ENCODE measurements around the gene LTBP1. TPM values are rescaled to one million over a fixed set of nuclear protein-coding genes. Genes with fewer than 3 reads are reported as not detected.
"Not testable (repeated sequence)": the region's sequence is repeated elsewhere in the genome, so short reads cannot be mapped to it uniquely, and the experiment has no call there.

The LTBP1 gene
- total and polyA plus RNA-seq, 2 experiments from 2014 or later, result 15.7 to 49.8 TPM

- TF ChIP-seq, protein P1, sequence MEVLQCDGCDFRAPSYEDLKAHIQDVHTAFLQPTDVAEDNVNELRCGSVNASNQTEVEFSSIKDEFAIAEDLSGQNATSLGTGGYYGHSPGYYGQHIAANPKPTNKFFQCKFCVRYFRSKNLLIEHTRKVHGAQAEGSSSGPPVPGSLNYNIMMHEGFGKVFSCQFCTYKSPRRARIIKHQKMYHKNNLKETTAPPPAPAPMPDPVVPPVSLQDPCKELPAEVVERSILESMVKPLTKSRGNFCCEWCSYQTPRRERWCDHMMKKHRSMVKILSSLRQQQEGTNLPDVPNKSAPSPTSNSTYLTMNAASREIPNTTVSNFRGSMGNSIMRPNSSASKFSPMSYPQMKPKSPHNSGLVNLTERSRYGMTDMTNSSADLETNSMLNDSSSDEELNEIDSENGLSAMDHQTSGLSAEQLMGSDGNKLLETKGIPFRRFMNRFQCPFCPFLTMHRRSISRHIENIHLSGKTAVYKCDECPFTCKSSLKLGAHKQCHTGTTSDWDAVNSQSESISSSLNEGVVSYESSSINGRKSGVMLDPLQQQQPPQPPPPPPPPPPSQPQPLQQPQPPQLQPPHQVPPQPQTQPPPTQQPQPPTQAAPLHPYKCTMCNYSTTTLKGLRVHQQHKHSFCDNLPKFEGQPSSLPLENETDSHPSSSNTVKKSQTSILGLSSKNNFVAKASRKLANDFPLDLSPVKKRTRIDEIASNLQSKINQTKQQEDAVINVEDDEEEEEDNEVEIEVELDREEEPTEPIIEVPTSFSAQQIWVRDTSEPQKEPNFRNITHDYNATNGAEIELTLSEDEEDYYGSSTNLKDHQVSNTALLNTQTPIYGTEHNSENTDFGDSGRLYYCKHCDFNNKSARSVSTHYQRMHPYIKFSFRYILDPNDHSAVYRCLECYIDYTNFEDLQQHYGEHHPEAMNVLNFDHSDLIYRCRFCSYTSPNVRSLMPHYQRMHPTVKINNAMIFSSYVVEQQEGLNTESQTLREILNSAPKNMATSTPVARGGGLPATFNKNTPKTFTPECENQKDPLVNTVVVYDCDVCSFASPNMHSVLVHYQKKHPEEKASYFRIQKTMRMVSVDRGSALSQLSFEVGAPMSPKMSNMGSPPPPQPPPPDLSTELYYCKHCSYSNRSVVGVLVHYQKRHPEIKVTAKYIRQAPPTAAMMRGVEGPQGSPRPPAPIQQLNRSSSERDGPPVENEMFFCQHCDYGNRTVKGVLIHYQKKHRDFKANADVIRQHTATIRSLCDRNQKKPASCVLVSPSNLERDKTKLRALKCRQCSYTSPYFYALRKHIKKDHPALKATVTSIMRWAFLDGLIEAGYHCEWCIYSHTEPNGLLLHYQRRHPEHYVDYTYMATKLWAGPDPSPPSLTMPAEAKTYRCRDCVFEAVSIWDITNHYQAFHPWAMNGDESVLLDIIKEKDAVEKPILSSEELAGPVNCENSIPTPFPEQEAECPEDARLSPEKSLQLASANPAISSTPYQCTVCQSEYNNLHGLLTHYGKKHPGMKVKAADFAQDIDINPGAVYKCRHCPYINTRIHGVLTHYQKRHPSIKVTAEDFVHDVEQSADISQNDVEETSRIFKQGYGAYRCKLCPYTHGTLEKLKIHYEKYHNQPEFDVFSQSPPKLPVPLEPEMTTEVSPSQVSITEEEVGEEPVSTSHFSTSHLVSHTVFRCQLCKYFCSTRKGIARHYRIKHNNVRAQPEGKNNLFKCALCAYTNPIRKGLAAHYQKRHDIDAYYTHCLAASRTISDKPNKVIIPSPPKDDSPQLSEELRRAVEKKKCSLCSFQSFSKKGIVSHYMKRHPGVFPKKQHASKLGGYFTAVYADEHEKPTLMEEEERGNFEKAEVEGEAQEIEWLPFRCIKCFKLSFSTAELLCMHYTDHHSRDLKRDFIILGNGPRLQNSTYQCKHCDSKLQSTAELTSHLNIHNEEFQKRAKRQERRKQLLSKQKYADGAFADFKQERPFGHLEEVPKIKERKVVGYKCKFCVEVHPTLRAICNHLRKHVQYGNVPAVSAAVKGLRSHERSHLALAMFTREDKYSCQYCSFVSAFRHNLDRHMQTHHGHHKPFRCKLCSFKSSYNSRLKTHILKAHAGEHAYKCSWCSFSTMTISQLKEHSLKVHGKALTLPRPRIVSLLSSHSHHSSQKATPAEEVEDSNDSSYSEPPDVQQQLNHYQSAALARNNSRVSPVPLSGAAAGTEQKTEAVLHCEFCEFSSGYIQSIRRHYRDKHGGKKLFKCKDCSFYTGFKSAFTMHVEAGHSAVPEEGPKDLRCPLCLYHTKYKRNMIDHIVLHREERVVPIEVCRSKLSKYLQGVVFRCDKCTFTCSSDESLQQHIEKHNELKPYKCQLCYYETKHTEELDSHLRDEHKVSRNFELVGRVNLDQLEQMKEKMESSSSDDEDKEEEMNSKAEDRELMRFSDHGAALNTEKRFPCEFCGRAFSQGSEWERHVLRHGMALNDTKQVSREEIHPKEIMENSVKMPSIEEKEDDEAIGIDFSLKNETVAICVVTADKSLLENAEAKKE (CRISPR knock-in tag; IDR thresholded peaks at IDR 0.05), result no peak
- TF ChIP-seq, protein P2, sequence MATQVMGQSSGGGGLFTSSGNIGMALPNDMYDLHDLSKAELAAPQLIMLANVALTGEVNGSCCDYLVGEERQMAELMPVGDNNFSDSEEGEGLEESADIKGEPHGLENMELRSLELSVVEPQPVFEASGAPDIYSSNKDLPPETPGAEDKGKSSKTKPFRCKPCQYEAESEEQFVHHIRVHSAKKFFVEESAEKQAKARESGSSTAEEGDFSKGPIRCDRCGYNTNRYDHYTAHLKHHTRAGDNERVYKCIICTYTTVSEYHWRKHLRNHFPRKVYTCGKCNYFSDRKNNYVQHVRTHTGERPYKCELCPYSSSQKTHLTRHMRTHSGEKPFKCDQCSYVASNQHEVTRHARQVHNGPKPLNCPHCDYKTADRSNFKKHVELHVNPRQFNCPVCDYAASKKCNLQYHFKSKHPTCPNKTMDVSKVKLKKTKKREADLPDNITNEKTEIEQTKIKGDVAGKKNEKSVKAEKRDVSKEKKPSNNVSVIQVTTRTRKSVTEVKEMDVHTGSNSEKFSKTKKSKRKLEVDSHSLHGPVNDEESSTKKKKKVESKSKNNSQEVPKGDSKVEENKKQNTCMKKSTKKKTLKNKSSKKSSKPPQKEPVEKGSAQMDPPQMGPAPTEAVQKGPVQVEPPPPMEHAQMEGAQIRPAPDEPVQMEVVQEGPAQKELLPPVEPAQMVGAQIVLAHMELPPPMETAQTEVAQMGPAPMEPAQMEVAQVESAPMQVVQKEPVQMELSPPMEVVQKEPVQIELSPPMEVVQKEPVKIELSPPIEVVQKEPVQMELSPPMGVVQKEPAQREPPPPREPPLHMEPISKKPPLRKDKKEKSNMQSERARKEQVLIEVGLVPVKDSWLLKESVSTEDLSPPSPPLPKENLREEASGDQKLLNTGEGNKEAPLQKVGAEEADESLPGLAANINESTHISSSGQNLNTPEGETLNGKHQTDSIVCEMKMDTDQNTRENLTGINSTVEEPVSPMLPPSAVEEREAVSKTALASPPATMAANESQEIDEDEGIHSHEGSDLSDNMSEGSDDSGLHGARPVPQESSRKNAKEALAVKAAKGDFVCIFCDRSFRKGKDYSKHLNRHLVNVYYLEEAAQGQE (IDR thresholded peaks at IDR 0.05; ENCODE audit: unreplicated experiment), result no peak
- no peak for TF ChIP-seq CTCF (conservative IDR thresholded peaks at IDR 0.05; ENCODE audit: low read depth in 2 of 2)
These were observed 222.2 kb downstream of the LTBP1 start (continued) for GRCh38 chr2:33168922-33169321.

- H3K27me3 ChIP-seq (ENCODE audit: insufficient read depth); H3K4me2 ChIP-seq; H3K27me3 Mint-ChIP-seq (ENCODE audit: insufficient read depth, low read depth, poor library complexity); H3K4me1 ChIP-seq (ENCODE audit: insufficient read depth); H3K27ac ChIP-seq (ENCODE audit: low read depth); DNase-seq (ENCODE audit: low spot score); H2AFZ ChIP-seq; H3K79me2 ChIP-seq (replicated peaks; ENCODE audit: insufficient read depth); H4K20me1 ChIP-seq (replicated peaks; ENCODE audit: insufficient read depth); H3K4me3 Mint-ChIP-seq; H3K36me3 Mint-ChIP-seq (ENCODE audit: low read depth); H3K4me1 Mint-ChIP-seq; H3K27ac Mint-ChIP-seq; H3K36me3 ChIP-seq (ENCODE audit: insufficient read depth); H3K4me3 ChIP-seq; H3K9me2 ChIP-seq (ENCODE audit: insufficient read depth); ATAC-seq; H3F3A ChIP-seq (replicated peaks; ENCODE audit: low read depth): not testable (repeated sequence)
- H3K9me3 Mint-ChIP-seq, result peaks cover 10% of the 10 kb centered on the region
These were observed 223.5 kb downstream of the LTBP1 start for GRCh38 chr2:33170251-33170650.

All from GM23338 (cell line).